ENCODE data around the gene AHCYL1. TPM values are rescaled to one million over a fixed set of nuclear protein-coding genes. Genes with fewer than 3 reads are reported as not detected.

AHCYL1 gene
- total and polyA plus RNA-seq, 4 donors: 24.9 to 40.7 (median 30.3) TPM

DNA sequence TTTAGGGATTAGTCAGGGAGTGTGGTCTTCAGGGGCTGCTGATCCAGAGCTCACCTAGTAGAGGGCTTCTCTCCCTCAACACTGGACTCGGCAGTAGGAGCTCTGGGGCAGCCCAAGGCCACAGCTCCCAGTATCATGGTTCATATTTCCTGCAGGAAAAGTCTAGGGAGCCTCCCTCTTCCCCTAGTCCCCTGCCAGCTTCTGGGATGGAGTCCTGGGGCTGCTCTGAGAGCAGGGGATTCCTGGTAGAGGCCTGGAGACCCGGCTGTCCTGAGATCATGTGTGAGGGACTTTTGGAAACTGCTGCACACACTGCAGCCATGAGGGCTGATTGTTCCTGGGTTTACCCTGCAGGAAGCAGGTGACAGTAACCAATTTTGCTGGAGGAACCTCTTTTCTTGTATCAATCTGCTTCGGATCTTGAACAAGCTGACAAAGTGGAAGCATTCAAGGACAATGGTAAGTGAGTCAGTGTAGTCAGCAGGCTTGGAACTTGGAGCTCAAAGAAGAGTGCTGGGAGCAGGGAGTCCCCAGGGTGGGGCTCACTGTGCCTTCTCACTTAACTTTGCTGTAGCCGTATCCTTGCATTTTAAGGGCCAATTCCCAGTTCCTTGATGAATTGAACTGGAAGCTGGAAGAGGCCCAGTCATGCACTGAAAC is 66.2 kb downstream of the AHCYL1 start:
- H3K4me1 ChIP-seq (ENCODE audit: control insufficient read depth in 4 of 4, insufficient read depth in 4 of 4, low read length in 3 of 4): peaks cover 0 to 3% (median 1%) of the 10 kb centered on the region in 4 donors
- H3K9me3 ChIP-seq (ENCODE audit: control insufficient read depth in 4 of 4, low read length in 3 of 4): no peaks in the 10 kb centered on the region
- WGBS: 80% methylated on average over 4 of the region's 4 CpGs
- no peak for DNase-seq (ENCODE audit: low spot score)
- H3K27ac ChIP-seq (ENCODE audit: low read depth in 1 of 2, low read length in 2 of 2): no peak overlapping the region
- TF ChIP-seq FOXA2 (IDR thresholded peaks at IDR 0.05) (no peak), HNF4A (conservative IDR thresholded peaks at IDR 0.05) (no peak), TAF1 (conservative IDR thresholded peaks at IDR 0.05) (no peak), FOXA1 (IDR thresholded peaks at IDR 0.05) (no peak), HNF4G (IDR thresholded peaks at IDR 0.05) (no peak), RXRA (IDR thresholded peaks at IDR 0.05) (no peak), JUND (IDR thresholded peaks at IDR 0.05) (no peak)
- TF ChIP-seq, protein P1, sequence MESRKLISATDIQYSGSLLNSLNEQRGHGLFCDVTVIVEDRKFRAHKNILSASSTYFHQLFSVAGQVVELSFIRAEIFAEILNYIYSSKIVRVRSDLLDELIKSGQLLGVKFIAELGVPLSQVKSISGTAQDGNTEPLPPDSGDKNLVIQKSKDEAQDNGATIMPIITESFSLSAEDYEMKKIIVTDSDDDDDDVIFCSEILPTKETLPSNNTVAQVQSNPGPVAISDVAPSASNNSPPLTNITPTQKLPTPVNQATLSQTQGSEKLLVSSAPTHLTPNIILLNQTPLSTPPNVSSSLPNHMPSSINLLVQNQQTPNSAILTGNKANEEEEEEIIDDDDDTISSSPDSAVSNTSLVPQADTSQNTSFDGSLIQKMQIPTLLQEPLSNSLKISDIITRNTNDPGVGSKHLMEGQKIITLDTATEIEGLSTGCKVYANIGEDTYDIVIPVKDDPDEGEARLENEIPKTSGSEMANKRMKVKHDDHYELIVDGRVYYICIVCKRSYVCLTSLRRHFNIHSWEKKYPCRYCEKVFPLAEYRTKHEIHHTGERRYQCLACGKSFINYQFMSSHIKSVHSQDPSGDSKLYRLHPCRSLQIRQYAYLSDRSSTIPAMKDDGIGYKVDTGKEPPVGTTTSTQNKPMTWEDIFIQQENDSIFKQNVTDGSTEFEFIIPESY (IDR thresholded peaks at IDR 0.05): no peak
- TF ChIP-seq, protein P2, sequence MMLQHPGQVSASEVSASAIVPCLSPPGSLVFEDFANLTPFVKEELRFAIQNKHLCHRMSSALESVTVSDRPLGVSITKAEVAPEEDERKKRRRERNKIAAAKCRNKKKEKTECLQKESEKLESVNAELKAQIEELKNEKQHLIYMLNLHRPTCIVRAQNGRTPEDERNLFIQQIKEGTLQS (IDR thresholded peaks at IDR 0.05): no peak
- TF ChIP-seq, protein P3, sequence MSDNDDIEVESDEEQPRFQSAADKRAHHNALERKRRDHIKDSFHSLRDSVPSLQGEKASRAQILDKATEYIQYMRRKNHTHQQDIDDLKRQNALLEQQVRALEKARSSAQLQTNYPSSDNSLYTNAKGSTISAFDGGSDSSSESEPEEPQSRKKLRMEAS (IDR thresholded peaks at IDR 0.05): no peak
- TF ChIP-seq, protein P4, sequence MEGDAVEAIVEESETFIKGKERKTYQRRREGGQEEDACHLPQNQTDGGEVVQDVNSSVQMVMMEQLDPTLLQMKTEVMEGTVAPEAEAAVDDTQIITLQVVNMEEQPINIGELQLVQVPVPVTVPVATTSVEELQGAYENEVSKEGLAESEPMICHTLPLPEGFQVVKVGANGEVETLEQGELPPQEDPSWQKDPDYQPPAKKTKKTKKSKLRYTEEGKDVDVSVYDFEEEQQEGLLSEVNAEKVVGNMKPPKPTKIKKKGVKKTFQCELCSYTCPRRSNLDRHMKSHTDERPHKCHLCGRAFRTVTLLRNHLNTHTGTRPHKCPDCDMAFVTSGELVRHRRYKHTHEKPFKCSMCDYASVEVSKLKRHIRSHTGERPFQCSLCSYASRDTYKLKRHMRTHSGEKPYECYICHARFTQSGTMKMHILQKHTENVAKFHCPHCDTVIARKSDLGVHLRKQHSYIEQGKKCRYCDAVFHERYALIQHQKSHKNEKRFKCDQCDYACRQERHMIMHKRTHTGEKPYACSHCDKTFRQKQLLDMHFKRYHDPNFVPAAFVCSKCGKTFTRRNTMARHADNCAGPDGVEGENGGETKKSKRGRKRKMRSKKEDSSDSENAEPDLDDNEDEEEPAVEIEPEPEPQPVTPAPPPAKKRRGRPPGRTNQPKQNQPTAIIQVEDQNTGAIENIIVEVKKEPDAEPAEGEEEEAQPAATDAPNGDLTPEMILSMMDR (IDR thresholded peaks at IDR 0.05; ENCODE audit: low read depth, low read length, missing input control): no peak
- TF ChIP-seq, protein P5, sequence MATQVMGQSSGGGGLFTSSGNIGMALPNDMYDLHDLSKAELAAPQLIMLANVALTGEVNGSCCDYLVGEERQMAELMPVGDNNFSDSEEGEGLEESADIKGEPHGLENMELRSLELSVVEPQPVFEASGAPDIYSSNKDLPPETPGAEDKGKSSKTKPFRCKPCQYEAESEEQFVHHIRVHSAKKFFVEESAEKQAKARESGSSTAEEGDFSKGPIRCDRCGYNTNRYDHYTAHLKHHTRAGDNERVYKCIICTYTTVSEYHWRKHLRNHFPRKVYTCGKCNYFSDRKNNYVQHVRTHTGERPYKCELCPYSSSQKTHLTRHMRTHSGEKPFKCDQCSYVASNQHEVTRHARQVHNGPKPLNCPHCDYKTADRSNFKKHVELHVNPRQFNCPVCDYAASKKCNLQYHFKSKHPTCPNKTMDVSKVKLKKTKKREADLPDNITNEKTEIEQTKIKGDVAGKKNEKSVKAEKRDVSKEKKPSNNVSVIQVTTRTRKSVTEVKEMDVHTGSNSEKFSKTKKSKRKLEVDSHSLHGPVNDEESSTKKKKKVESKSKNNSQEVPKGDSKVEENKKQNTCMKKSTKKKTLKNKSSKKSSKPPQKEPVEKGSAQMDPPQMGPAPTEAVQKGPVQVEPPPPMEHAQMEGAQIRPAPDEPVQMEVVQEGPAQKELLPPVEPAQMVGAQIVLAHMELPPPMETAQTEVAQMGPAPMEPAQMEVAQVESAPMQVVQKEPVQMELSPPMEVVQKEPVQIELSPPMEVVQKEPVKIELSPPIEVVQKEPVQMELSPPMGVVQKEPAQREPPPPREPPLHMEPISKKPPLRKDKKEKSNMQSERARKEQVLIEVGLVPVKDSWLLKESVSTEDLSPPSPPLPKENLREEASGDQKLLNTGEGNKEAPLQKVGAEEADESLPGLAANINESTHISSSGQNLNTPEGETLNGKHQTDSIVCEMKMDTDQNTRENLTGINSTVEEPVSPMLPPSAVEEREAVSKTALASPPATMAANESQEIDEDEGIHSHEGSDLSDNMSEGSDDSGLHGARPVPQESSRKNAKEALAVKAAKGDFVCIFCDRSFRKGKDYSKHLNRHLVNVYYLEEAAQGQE (IDR thresholded peaks at IDR 0.05): no peak
- no peak overlapping the region for H3K9ac ChIP-seq (ENCODE audit: low read depth in 1 of 2, low read length in 2 of 2)
- H3K27me3 ChIP-seq (ENCODE audit: control insufficient read depth in 4 of 4, insufficient read depth in 4 of 4, low read length in 3 of 4): no peaks in the 10 kb centered on the region
- H3K4me3 ChIP-seq (ENCODE audit: low read depth in 1 of 3, low read length in 3 of 3): no peak overlapping the region
- peaks cover 16 to 79% (median 68%) of the 10 kb centered on the region in 4 donors for H3K36me3 ChIP-seq (ENCODE audit: control insufficient read depth in 4 of 4, insufficient read depth in 3 of 4, low read depth in 1 of 4, low read length in 3 of 4)

DNA sequence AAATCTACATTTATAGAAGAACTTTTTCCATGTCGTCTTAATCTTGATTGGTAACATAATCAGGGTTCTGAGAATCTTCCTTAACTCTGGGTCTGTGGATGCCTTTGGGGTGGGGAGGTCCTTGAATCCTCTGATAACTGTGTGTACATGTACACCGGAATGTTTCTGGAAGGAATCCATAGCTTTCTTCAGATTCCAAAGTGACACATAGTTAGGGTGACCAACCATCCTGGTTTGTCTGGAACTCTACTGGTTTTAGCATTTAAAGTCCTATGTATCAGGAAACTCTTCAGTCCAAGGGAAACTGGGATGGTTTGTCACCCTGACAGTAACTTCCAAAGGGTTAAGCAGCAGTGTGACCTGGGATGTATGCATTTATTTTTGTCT is 66.7 kb downstream of the AHCYL1 start:
- DNase-seq (ENCODE audit: low spot score): no peak
- TF ChIP-seq NR2F2 (IDR thresholded peaks at IDR 0.05) (no peak), RAD21 (IDR thresholded peaks at IDR 0.05) (no peak), EGR1 (IDR thresholded peaks at IDR 0.05; ENCODE audit: low read depth in 2 of 2) (no peak), SP1 (IDR thresholded peaks at IDR 0.05) (no peak), FOXA1 (IDR thresholded peaks at IDR 0.05) (no peak)
- TF ChIP-seq, protein P4 (IDR thresholded peaks at IDR 0.05; ENCODE audit: low read depth, low read length, missing input control): no peak
- TF ChIP-seq, protein P1 (IDR thresholded peaks at IDR 0.05): no peak
- Histone ChIP-seq H3K27me3 (ENCODE audit: control insufficient read depth in 4 of 4, insufficient read depth in 4 of 4, low read length in 3 of 4) (no peaks in the 10 kb centered on the region), H3K27ac (ENCODE audit: low read depth in 1 of 2, low read length in 2 of 2) (no peak overlapping the region), H3K36me3 (ENCODE audit: control insufficient read depth in 4 of 4, insufficient read depth in 3 of 4, low read depth in 1 of 4, low read length in 3 of 4) (peaks cover 16 to 81% (median 69%) of the 10 kb centered on the region in 4 donors), H3K4me3 (ENCODE audit: low read depth in 1 of 3, low read length in 3 of 3) (no peak overlapping the region), H3K9me3 (ENCODE audit: control insufficient read depth in 4 of 4, low read length in 3 of 4) (no peaks in the 10 kb centered on the region), H3K9ac (ENCODE audit: low read depth in 1 of 2, low read length in 2 of 2) (no peak overlapping the region), H3K4me1 (ENCODE audit: control insufficient read depth in 4 of 4, insufficient read depth in 4 of 4, low read length in 3 of 4) (peaks cover 0 to 3% (median 1%) of the 10 kb centered on the region in 4 donors)
- WGBS: 79% methylated on average over 2 of the region's 2 CpGs
